Renal cortex interstitium (tissue), 11 donors: ENCODE data around the gene RHOB. TPM values are rescaled to one million over a fixed set of nuclear protein-coding genes. Genes with fewer than 3 reads are reported as not detected.
"Not testable (repeated sequence)": the region's sequence is repeated elsewhere in the genome, so short reads cannot be mapped to it uniquely, and the experiment has no call there.

ENCODE experiments used
- DNase-seq, 11 donors: peaks; one replicate each; pipeline ENCODE4 v3.0.0-alpha.2; 2013; ENCODE audit warnings: low read depth in 9 of 11, low spot score in 4 of 11; ENCODE audit errors: extremely low read depth in 1 of 11
- polyA plus RNA-seq, 3 donors: library from polyadenylated mRNA; unstranded; fragments of 120-200 nt; gene quantifications; one replicate each; pipeline ENCODE4 v1.2.1, GENCODE V29; 2013; ENCODE audit not compliant: insufficient read length in 3 of 3

The RHOB gene
- polyA plus RNA-seq, 3 donors, result 82.5 to 103 (median 101) TPM

- not testable (repeated sequence) for DNase-seq
Measured at GRCh38 chr2:20417230-20417821, 29.5 kb upstream of the RHOB start.

- no peak for DNase-seq
Measured at GRCh38 chr2:20418519-20418918, 28.4 kb upstream of the RHOB start.

GRCh38 chr2:20419007-20419576 lies 27.8 kb upstream of the RHOB start:
- peak in 4 of 11 donors; percentile 30 to 42 (median 36) for DNase-seq

- no peak for DNase-seq
Measured at GRCh38 chr2:20419752-20420151, 27.1 kb upstream of the RHOB start.

- DNase-seq, result no peak
Measured at GRCh38 chr2:20421336-20421987, 25.4 kb upstream of the RHOB start.

- no peak for DNase-seq
Measured at GRCh38 chr2:20421988-20422370, 24.9 kb upstream of the RHOB start.

- DNase-seq, result peak in 3 of 11 donors; percentile 42 to 45 (median 43)
Measured at GRCh38 chr2:20422402-20423271, 24.2 kb upstream of the RHOB start.

- DNase-seq, result no peak
Measured at GRCh38 chr2:20423359-20423758, 23.5 kb upstream of the RHOB start.

GRCh38 chr2:20423847-20424246 lies 23.0 kb upstream of the RHOB start:
- no peak for DNase-seq

GRCh38 chr2:20424300-20425290 lies 22.3 kb upstream of the RHOB start:
- DNase-seq, result no peak

GRCh38 chr2:20425371-20425881 lies 21.4 kb upstream of the RHOB start:
- no peak for DNase-seq

- DNase-seq, result no peak
Measured at GRCh38 chr2:20425884-20426283, 21.0 kb upstream of the RHOB start.

GRCh38 chr2:20427931-20428526 lies 18.8 kb upstream of the RHOB start:
- DNase-seq, result no peak

GRCh38 chr2:20428717-20429490 lies 18.0 kb upstream of the RHOB start:
- DNase-seq, result no peak

GRCh38 chr2:20429528-20429927 lies 17.3 kb upstream of the RHOB start:
- DNase-seq, result no peak

GRCh38 chr2:20430035-20430434 lies 16.8 kb upstream of the RHOB start:
- DNase-seq, result no peak
